ENCODE measurements around the gene MEF2C. TPM values are rescaled to one million over a fixed set of nuclear protein-coding genes. Genes with fewer than 3 reads are reported as not detected.

The MEF2C gene
- total RNA-seq, 1 experiment from 2014 or later, result 9.9 TPM

- in situ Hi-C loops (cut with HindIII; ENCODE audit: low pct_unique_long_range_greater_than_20kb, low sequenced_read_pairs), result no loop called here
- BruUV-seq (replicated peaks), result no TSS peak
- no peak overlapping the region for H3K4me3 ChIP-seq (ENCODE audit: low read depth in 2 of 2, low read length in 2 of 2)
- no peak for TF ChIP-seq CTCF (IDR thresholded peaks at IDR 0.05)
- no peak for TF ChIP-seq POLR2AphosphoS5 (IDR thresholded peaks at IDR 0.05; ENCODE audit: low read depth, low read length)
- no peak for TF ChIP-seq SIN3A (IDR thresholded peaks at IDR 0.05; ENCODE audit: borderline replicate concordance, insufficient read depth, low read depth, low read length)
- TF ChIP-seq TCF7L2 (IDR thresholded peaks at IDR 0.05; ENCODE audit: low read depth, low read length), result no peak
- no peak for TF ChIP-seq REST (IDR thresholded peaks at IDR 0.05; ENCODE audit: insufficient read depth in 1 of 2, low read depth in 2 of 2, low read length in 1 of 2)
- H3K9me3 ChIP-seq (ENCODE audit: control insufficient read depth, insufficient read depth, low read depth, low read length), result no peaks in the 10 kb centered on the region
- no peak overlapping the region for H3K27ac ChIP-seq (ENCODE audit: low read length)
- DNase-seq (ENCODE audit: low read depth, low spot score), result no peak
- H3K27me3 ChIP-seq (ENCODE audit: control insufficient read depth, insufficient read depth, low read length), result no peaks in the 10 kb centered on the region
- intact Hi-C loops (cut with micrococcal nuclease; ENCODE audit: unreplicated experiment), result no loop called here
- H3K4me1 ChIP-seq (ENCODE audit: control insufficient read depth, insufficient read depth, low read length), result no peaks in the 10 kb centered on the region
- CTCF ChIA-PET, result no interaction called here
- no peak for ATAC-seq
- POLR2A ChIA-PET, result no interaction called here
- no peaks in the 10 kb centered on the region for H3K36me3 ChIP-seq (ENCODE audit: control insufficient read depth, insufficient read depth, low read length)
Observed at GRCh38 chr5:88792144-88792840, 90.7 kb downstream of the MEF2C start.

- CTCF ChIA-PET, result no interaction called here
- TF ChIP-seq SIN3A (IDR thresholded peaks at IDR 0.05; ENCODE audit: borderline replicate concordance, insufficient read depth, low read depth, low read length) (no peak), POLR2AphosphoS5 (IDR thresholded peaks at IDR 0.05; ENCODE audit: low read depth, low read length) (no peak), CTCF (IDR thresholded peaks at IDR 0.05) (no peak), TCF7L2 (IDR thresholded peaks at IDR 0.05; ENCODE audit: low read depth, low read length) (no peak), REST (IDR thresholded peaks at IDR 0.05; ENCODE audit: insufficient read depth in 1 of 2, low read depth in 2 of 2, low read length in 1 of 2) (no peak)
- intact Hi-C loops (cut with micrococcal nuclease; ENCODE audit: unreplicated experiment), result no loop called here
- DNase-seq (ENCODE audit: low read depth, low spot score) (no peak), ATAC-seq (no peak)
- H3K27me3 ChIP-seq (ENCODE audit: control insufficient read depth, insufficient read depth, low read length), result no peaks in the 10 kb centered on the region
- no peaks in the 10 kb centered on the region for H3K36me3 ChIP-seq (ENCODE audit: control insufficient read depth, insufficient read depth, low read length)
- H3K9me3 ChIP-seq (ENCODE audit: control insufficient read depth, insufficient read depth, low read depth, low read length), result no peaks in the 10 kb centered on the region
- no TSS peak for BruUV-seq (replicated peaks)
- no peak overlapping the region; the same call in 1 of the 2 replicates for H3K27ac ChIP-seq (ENCODE audit: low read length)
- POLR2A ChIA-PET, result no interaction called here
- H3K4me1 ChIP-seq (ENCODE audit: control insufficient read depth, insufficient read depth, low read length), result peaks cover 24% of the 10 kb centered on the region
- in situ Hi-C loops (cut with HindIII; ENCODE audit: low pct_unique_long_range_greater_than_20kb, low sequenced_read_pairs), result no loop called here
- H3K4me3 ChIP-seq (ENCODE audit: low read depth in 2 of 2, low read length in 2 of 2), result no peak overlapping the region
Observed at GRCh38 chr5:88787856-88788255, 95.1 kb downstream of the MEF2C start.
